GM12874 (cell line): ENCODE measurements around the gene ANKRD22.

Source experiments
- TF ChIP-seq, protein P1 (sequence below): IDR thresholded peaks from 2 replicates; pipeline ENCODE4 v1.5.1; 2011; ENCODE audit warnings: low read depth, mild to moderate bottlenecking, control low read depth, low read length, moderate library complexity; ENCODE audit not compliant: insufficient read depth

The ANKRD22 gene

DNA sequence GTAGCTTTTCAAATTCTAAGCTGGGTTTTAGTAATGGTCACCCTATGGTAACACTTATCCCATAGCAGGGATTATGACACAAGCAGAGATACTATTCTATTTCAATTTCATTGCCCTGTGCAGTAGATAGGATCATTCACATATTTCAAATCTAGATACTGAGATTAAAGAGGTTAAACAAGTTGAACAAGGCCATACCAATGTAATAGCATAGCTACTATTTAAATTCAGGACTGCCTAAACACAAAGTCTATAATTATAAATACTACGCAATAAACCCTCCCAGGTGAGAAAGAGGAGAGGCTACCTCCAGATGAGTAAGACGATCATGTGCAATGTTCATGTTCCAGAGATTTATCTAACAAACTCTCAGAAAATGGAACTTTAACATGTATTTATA lies 48.0 kb downstream of the ANKRD22 start:
- TF ChIP-seq, protein P1, sequence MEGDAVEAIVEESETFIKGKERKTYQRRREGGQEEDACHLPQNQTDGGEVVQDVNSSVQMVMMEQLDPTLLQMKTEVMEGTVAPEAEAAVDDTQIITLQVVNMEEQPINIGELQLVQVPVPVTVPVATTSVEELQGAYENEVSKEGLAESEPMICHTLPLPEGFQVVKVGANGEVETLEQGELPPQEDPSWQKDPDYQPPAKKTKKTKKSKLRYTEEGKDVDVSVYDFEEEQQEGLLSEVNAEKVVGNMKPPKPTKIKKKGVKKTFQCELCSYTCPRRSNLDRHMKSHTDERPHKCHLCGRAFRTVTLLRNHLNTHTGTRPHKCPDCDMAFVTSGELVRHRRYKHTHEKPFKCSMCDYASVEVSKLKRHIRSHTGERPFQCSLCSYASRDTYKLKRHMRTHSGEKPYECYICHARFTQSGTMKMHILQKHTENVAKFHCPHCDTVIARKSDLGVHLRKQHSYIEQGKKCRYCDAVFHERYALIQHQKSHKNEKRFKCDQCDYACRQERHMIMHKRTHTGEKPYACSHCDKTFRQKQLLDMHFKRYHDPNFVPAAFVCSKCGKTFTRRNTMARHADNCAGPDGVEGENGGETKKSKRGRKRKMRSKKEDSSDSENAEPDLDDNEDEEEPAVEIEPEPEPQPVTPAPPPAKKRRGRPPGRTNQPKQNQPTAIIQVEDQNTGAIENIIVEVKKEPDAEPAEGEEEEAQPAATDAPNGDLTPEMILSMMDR: no peak

DNA sequence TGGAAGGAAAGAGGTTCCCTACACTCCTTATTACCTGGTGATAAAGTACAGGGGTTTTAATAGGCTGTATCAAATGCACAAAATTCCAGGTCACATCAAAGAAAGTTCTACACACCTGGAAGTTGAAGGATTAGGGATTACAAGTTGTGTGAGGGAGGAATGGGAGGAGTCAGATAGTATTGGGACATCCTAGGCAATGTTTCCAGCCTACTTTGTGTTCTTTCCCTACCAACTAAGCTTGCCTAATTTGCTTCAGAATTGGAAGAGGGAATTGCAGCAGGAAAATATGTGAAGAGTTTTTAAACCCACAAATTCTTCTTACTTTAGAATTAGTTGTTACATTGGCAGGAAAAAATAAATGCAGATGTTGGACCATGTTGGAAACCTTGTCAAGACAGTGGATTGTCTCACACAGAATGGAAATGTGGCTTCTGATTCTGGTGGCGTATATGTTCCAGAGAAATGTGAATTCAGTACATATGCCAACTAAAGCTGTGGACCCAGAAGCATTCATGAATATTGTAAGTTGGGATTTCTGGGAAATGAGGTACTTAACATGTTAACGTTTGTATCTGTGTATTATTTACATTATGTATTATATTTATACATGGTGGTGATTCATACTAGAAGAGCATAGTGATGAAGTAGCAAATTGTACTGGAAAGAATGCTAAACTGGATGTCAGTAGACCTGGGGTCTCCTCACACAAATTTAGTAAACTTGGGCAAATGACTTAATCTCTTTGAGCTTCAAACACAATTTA lies 48.9 kb downstream of the ANKRD22 start, which contains the start of gene LIPM:
Gene LIPM, plus strand, starts transcription at position 208 of the 763 bp plus-strand sequence. Its CDS starts 167 bp downstream, at position 375.
- TF ChIP-seq, protein P1: no peak

DNA sequence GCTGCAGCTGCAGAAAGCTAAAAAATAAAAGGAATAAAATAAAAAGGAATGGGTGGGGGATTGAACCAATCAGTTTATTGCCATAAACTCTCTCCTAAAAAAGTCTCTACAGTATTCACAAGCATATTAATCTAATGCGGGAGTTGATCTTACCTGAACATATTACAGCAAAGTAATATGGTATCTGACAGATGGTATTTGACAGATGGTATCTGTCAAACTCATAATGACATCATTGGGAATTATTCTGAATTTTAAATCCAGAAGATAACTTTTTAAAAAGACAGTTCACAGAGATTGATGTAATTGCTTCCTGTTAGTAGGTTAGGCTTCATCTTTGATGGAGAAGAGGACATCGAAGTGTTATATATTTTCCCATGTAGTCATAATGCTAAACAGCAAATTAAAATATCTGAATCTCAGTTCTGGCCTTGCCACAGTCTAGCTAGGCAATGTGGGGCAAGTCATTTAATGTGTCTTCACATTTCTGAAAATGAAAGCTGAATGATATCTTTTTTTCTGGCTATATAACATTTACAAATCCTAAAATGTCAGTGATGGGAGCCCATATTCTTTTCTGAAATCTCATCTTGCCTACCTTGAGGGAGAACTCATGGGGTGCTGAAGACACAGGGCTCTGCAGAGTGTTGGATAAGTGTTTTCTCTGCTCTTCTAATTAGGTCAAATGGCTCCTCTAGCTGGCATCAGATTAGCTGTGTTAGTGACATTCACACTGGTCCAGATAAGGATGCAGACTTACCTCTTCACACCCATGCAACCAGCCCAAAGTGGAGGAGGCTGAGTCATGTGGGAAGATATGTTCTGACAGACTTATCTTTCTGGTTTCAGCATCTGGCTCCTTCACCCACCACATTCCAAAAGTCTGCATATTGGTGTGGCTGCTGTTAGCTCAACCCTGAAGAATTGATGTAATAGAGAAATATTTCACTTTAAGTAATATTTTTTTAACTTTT lies 51.2 kb downstream of the ANKRD22 start:
- TF ChIP-seq, protein P1: no peak

DNA sequence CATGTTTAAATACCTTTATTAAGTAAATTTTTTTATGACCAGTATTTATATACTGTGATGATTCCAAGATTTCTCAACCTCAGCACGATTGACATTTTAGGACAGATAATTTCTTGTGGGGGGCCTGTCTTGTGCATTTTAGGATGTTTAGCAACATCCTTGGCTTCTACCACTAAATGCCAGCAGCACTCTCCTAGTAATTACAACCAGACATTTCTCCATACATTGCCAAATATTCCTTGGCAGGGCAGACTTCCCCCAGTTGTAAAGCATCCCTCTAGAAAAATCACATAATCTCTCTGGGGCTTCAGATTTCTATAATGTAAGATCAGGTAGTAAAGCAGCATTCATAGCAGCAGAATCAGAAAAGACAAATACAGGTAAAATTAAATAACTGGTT lies 56.9 kb downstream of the ANKRD22 start:
- TF ChIP-seq, protein P1: no peak

DNA sequence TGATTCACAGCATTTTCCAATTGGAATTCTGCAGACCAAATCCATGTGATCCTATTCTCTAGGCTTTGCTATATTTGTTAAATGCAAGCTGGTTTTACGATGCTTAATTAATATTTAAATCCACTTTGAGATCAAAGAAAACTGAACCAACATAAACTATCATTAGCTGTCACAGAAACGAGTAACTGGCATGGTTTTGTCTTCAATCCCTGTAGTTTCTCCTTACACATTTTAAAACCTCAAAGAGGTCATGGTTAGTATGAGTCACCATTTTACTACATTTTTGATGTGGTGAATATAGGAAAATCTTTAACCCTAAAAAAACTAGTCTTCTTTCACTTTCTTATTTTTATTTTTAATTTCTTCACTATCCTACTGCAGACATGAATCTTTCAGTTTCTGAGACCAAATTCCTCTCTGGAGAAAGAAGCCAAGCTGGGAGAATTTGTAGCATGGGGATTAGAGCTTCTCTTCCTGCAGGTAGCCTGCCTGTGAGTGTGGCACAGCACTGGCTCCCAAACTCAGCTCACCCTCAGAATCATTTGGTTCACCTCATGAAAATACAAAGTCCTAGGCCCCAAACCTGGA lies 57.8 kb downstream of the ANKRD22 start:
- TF ChIP-seq, protein P1: no peak

DNA sequence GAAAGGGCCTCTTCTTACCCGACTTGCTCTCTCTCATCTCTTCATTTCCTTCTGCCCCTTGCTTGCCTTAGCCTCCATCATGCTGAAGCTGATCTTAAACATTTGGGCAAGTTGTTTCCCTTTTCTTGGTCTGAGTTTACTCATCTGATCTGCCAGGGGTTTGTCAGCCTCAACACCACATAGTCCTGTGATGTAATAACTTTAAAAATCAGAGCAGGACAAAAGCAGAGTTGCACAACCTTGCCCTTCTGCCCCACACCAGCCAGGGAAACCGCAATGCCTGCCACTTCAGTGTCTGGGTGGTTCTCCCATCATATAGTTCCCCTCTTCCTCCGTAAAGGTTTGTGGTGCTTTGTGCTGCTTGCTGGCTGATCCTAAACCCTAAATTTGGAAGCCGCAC lies 59.0 kb downstream of the ANKRD22 start:
- TF ChIP-seq, protein P1: no peak

DNA sequence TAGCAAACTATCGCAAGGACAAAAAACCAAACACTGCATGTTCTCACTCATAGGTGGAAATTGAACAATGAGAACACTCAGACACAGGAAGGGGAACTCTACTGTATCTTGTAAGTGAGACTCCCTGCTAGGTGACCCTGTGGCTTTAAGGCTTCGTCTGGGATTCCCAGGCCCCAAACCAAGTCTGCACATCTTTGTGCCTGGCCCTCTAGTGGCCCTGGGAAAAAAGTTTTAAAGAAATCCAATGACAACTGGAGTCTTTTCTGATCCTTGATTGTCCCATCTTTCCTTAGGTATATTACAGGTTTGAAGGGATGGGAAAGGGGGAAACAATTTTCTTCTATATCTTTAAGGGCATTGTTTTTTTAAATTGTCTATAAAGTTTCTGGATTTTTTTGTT lies 59.7 kb downstream of the ANKRD22 start:
- TF ChIP-seq, protein P1: peak; percentile 54; the same call in 1 of the 2 replicates
